AML-193 (cell line): Measurements from ENCODE around the gene HOATZ.

Source experiments
- DNase-seq, 2 experiments: peaks; one replicate each; lab custom pipeline; 2025; lab: John Stamatoyannopoulos, UW

Gene HOATZ

GRCh38 chr11:111581341-111581740, 66.8 kb downstream of the HOATZ start:
- no peak for DNase-seq

DNA sequence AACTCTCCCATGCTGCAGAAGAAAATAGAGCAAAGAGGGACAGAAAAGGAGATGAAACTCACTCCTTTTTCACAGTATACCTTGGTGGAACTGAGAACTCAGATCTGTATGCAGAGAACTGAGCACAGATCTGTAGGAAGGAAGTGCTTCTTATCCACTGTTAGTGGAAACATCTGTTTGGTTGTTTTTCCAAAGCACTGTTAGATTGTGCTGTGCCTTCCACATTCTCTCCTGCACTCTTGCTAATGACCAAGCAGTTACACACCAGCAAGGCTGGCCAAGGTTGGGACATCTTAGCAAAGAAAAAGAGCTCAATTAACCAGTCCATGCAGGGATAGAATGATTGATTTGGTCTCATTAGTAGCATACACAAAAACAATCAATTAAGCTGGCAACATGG, 67.6 kb downstream of the HOATZ start:
- DNase-seq, result no peak

DNA sequence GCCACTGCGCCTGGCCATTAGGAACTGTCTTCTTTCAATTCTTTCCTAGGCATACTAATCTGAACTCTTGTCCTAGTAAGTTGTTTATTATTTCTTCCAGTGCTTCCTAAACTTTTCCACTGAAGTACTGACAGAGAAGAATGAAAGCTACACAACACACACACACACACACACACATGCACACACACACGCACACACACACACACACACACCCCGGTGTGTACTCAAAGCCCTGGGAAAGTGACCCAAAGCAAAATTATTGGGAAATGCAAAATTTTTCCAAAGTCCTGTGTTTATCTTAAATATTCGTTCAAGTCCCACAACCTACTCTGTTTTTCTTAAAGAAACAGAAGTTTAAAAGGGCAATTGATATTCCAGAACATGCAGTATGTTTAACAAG, 68.3 kb downstream of the HOATZ start:
- DNase-seq, result no peak

DNA sequence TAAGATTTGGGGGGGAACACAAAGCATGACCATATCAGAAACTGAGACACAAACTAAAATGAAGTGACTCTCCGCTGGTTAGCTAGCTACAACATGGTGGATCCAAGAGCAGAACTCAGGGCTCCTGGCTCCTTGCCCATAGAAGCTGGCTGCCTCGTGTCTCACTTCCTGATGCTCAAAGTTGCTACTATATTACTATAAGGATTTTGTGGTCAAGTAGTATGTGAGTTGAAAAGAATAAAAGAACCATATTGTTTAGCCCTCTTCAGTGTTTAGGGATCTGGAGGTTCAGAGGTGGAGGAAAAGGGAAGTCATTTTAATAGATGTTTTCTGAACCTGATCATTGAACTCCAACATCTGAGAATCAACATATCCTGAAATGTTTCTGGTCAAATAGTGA, 70.8 kb downstream of the HOATZ start:
- DNase-seq, result no peak

- DNase-seq, result peak; percentile 50 to 58
These were observed 71.8 kb downstream of the HOATZ start for GRCh38 chr11:111586388-111586831.
